ENCODE data around the gene DUSP1.

The DUSP1 gene

DNA sequence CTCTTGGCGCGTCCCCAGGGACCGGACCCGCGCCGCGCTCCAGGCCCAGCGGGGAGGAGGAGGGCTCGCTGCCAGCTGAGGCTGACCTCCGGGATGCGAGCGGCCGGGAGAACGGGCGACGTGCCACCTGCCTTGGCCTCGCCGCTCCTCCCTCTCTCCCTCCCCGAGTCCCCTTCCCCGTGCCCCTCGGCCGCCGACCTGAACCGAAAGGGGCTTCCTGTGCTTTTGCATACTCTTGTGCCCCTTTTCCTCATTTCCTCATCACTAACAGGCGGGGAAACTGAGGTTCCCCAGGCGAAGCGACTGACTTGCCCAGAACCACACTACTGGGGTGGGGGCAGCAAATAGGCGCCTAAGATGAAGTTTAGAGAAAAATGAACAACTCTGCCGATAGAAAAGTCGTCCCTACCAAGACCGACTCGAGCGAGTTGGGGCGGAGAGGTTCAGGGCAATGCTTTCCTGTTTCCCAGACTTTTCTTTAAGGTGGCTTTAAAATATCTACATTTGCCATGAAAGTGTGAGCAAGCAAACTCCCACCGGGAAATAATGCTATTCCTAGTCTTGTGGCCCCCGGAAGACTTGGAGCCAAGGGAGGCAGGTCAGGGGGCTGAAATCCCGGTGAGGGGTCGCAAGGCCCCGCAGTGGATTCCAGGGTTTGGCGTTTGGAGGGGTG is 580 bp upstream of the DUSP1 start:
- H3K4me3 ChIP-seq (ENCODE audit: low read depth, low read length), result peak overlapping the region; percentile 48
- peak; percentile 53 for DNase-seq (ENCODE audit: low read depth)
- TF ChIP-seq POLR2A (IDR thresholded peaks at IDR 0.05; ENCODE audit: extremely low read depth, insufficient read length), result no peak
- TF ChIP-seq, protein P1, sequence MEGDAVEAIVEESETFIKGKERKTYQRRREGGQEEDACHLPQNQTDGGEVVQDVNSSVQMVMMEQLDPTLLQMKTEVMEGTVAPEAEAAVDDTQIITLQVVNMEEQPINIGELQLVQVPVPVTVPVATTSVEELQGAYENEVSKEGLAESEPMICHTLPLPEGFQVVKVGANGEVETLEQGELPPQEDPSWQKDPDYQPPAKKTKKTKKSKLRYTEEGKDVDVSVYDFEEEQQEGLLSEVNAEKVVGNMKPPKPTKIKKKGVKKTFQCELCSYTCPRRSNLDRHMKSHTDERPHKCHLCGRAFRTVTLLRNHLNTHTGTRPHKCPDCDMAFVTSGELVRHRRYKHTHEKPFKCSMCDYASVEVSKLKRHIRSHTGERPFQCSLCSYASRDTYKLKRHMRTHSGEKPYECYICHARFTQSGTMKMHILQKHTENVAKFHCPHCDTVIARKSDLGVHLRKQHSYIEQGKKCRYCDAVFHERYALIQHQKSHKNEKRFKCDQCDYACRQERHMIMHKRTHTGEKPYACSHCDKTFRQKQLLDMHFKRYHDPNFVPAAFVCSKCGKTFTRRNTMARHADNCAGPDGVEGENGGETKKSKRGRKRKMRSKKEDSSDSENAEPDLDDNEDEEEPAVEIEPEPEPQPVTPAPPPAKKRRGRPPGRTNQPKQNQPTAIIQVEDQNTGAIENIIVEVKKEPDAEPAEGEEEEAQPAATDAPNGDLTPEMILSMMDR (IDR thresholded peaks at IDR 0.05; ENCODE audit: low read depth, low read length), result no peak
- no peak for TF ChIP-seq MYC (IDR thresholded peaks at IDR 0.05; ENCODE audit: low read depth, low read length)
- TF ChIP-seq, protein P2, sequence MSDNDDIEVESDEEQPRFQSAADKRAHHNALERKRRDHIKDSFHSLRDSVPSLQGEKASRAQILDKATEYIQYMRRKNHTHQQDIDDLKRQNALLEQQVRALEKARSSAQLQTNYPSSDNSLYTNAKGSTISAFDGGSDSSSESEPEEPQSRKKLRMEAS (IDR thresholded peaks at IDR 0.05; ENCODE audit: low read depth, low read length), result no peak

- peak overlapping the region; percentile 51 for H3K4me3 ChIP-seq (ENCODE audit: low read depth, low read length)
- TF ChIP-seq, protein P2 (IDR thresholded peaks at IDR 0.05; ENCODE audit: low read depth, low read length), result no peak
- TF ChIP-seq, protein P1 (IDR thresholded peaks at IDR 0.05; ENCODE audit: low read depth, low read length), result no peak
- no peak for TF ChIP-seq POLR2A (IDR thresholded peaks at IDR 0.05; ENCODE audit: extremely low read depth, insufficient read length)
- TF ChIP-seq MYC (IDR thresholded peaks at IDR 0.05; ENCODE audit: low read depth, low read length), result no peak; the same call in 1 of the 2 replicates
- no peak for DNase-seq (ENCODE audit: low read depth)
These were observed 671 bp downstream of the DUSP1 start for GRCh38 chr5:172770374-172770674.

- TF ChIP-seq, protein P2 (IDR thresholded peaks at IDR 0.05; ENCODE audit: low read depth, low read length), result no peak
- TF ChIP-seq, protein P1 (IDR thresholded peaks at IDR 0.05; ENCODE audit: low read depth, low read length), result no peak
- TF ChIP-seq MYC (IDR thresholded peaks at IDR 0.05; ENCODE audit: low read depth, low read length), result no peak
- no peak for TF ChIP-seq POLR2A (IDR thresholded peaks at IDR 0.05; ENCODE audit: extremely low read depth, insufficient read length)
- DNase-seq (ENCODE audit: low read depth), result no peak
- peak overlapping the region; percentile 51 for H3K4me3 ChIP-seq (ENCODE audit: low read depth, low read length)
These were observed 1.2 kb downstream of the DUSP1 start for GRCh38 chr5:172769616-172770373.

GRCh38 chr5:172769342-172769615 is 1.7 kb downstream of the DUSP1 start:
- H3K4me3 ChIP-seq (ENCODE audit: low read depth, low read length), result no peak overlapping the region
- TF ChIP-seq MYC (IDR thresholded peaks at IDR 0.05; ENCODE audit: low read depth, low read length) (no peak), POLR2A (IDR thresholded peaks at IDR 0.05; ENCODE audit: extremely low read depth, insufficient read length) (no peak)
- TF ChIP-seq, protein P2 (IDR thresholded peaks at IDR 0.05; ENCODE audit: low read depth, low read length), result no peak
- TF ChIP-seq, protein P1 (IDR thresholded peaks at IDR 0.05; ENCODE audit: low read depth, low read length), result no peak
- DNase-seq (ENCODE audit: low read depth), result no peak

DNA sequence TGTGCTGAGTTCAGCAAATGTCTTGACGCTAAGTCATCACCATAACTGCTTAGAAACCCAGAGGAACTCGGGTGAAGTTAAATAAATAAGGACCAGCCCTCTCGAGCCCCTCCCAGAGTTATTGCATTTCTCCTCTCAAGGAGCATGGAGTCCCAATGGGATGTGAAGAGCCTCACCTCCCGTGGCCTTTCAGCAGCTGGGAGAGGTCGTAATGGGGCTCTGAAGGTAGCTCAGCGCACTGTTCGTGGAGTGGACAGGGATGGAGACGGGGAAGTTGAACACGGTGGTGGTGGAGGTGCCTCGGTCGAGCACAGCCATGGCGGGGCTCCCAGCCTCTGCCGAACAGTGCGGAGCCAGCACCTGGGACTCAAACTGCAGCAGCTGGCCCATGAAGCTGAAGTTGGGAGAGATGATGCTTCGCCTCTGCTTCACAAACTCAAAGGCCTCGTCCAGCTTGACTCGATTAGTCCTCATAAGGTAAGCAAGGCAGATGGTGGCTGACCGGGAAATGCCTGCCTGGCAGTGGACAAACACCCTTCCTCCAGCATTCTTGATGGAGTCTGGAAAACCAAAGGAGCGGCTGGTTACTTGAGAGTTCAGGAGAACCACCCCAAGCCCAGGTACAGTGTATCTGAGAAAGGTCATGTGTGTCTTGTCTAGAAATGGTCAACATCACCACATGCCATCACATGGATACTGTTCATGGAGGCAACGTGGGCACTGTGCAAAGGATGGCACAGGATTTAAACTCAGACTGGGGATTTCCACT is 2.2 kb downstream of the DUSP1 start:
- no peak for DNase-seq (ENCODE audit: low read depth)
- TF ChIP-seq, protein P2 (IDR thresholded peaks at IDR 0.05; ENCODE audit: low read depth, low read length), result no peak
- TF ChIP-seq POLR2A (IDR thresholded peaks at IDR 0.05; ENCODE audit: extremely low read depth, insufficient read length) (no peak), MYC (IDR thresholded peaks at IDR 0.05; ENCODE audit: low read depth, low read length) (no peak)
- TF ChIP-seq, protein P1 (IDR thresholded peaks at IDR 0.05; ENCODE audit: low read depth, low read length), result no peak
- H3K4me3 ChIP-seq (ENCODE audit: low read depth, low read length), result no peak overlapping the region

Data from NB4 (cell line).